Neural cell (in vitro differentiated cells): Measurements from ENCODE around the gene PCED1B. TPM values are rescaled to one million over a fixed set of nuclear protein-coding genes. Genes with fewer than 3 reads are reported as not detected.

Experiments used
- H2AFZ ChIP-seq: fragments of 200-600, 300-800 bp; sonication (generic), shearing (Covaris generic); 2 replicates; pipeline ENCODE4 v1.6.0; 2014; ENCODE audit warnings: low read depth, mild to moderate bottlenecking, antibody characterized with exemption, low read length, moderate library complexity
- H3F3A ChIP-seq: fragments of 200-600 bp; shearing (Covaris generic); 2 replicates; pipeline ENCODE4 v1.6.1; 2016; ENCODE audit warnings: mild to moderate bottlenecking, moderate library complexity, mixed read lengths, antibody characterized with exemption, low read length; ENCODE audit not compliant: insufficient read depth, poor library complexity, severe bottlenecking
- H3K27ac ChIP-seq: fragments of 200-600, 300-800 bp; sonication (generic), shearing (Covaris generic); 2 replicates; pipeline ENCODE4 v1.5.1; 2014; ENCODE audit warnings: mild to moderate bottlenecking, low read length, moderate library complexity
- H3K27me3 ChIP-seq: fragments of 300-800, 200-600 bp; sonication (generic), shearing (Covaris generic); 2 replicates; pipeline ENCODE4 v1.6.0; 2014; ENCODE audit warnings: mild to moderate bottlenecking, low read depth, low read length, moderate library complexity; ENCODE audit not compliant: insufficient read depth
- H3K36me3 ChIP-seq: fragments of 300-800, 200-600 bp; sonication (generic), shearing (Covaris generic); 2 replicates; pipeline ENCODE4 v1.5.1; 2014; ENCODE audit warnings: mild to moderate bottlenecking, antibody characterized with exemption, low read length, moderate library complexity; ENCODE audit not compliant: insufficient read depth
- H3K4me2 ChIP-seq: fragments of 300-800, 200-600 bp; sonication (generic), shearing (Covaris generic); 2 replicates; pipeline ENCODE4 v1.6.0; 2014; ENCODE audit warnings: mild to moderate bottlenecking, low read length
- H3K4me3 ChIP-seq: fragments of 300-800, 200-600 bp; sonication (generic), shearing (Covaris generic); 2 replicates; pipeline ENCODE4 v1.5.1; 2014; ENCODE audit warnings: mild to moderate bottlenecking, low read length, moderate library complexity
- H3K79me2 ChIP-seq: fragments of 200-600 bp; shearing (Covaris generic); replicated peaks from 2 replicates; pipeline ENCODE4 v1.6.0; 2014; ENCODE audit warnings: mild to moderate bottlenecking, low read length, moderate library complexity; ENCODE audit not compliant: insufficient read depth
- H3K9ac ChIP-seq: fragments of 300-800, 200-600 bp; sonication (generic), shearing (Covaris generic); 2 replicates; pipeline ENCODE4 v1.6.1; 2016; ENCODE audit warnings: mild to moderate bottlenecking, low read length, mixed read lengths
- H3K9me2 ChIP-seq: fragments of 200-600 bp; shearing (Covaris generic); 2 replicates; pipeline ENCODE4 v1.6.1; 2016; ENCODE audit warnings: mild to moderate bottlenecking, low read length, mixed read lengths; ENCODE audit not compliant: insufficient read depth
- H3K9me3 ChIP-seq: fragments of 200-600, 300-800 bp; sonication (generic), shearing (Covaris generic); 2 replicates; pipeline ENCODE4 v1.6.1; 2016; ENCODE audit warnings: mild to moderate bottlenecking, mixed run types, low read length, moderate library complexity, mixed read lengths
- H4K20me1 ChIP-seq: fragments of 200-600 bp; shearing (Covaris generic); 2 replicates; pipeline ENCODE4 v1.6.1; 2016; ENCODE audit warnings: mild to moderate bottlenecking, mixed run types; ENCODE audit not compliant: insufficient read depth
- CTCF ChIP-seq: fragments of 450-650 bp; IDR thresholded peaks from 2 replicates; pipeline ENCODE4 v1.5.1; 2014; ENCODE audit warnings: antibody characterized with exemption, mild to moderate bottlenecking, moderate library complexity; ENCODE audit not compliant: poor library complexity, severe bottlenecking
- EP300 ChIP-seq: fragments of 450-650 bp; conservative IDR thresholded peaks from 2 replicates; pipeline ENCODE4 v1.6.1; 2014; ENCODE audit warnings: antibody characterized with exemption, mild to moderate bottlenecking, moderate library complexity; ENCODE audit not compliant: poor library complexity, severe bottlenecking
- EZH2 ChIP-seq: fragments of 200-600, 300-800 bp; shearing (Covaris generic), sonication (generic); IDR thresholded peaks from 2 replicates; pipeline ENCODE4 v1.6.1; 2014; ENCODE audit warnings: antibody characterized with exemption, low read length, borderline replicate concordance, mild to moderate bottlenecking; ENCODE audit not compliant: insufficient read depth, poor library complexity, severe bottlenecking
- MXI1 ChIP-seq: fragments of 450-650 bp; conservative IDR thresholded peaks from 2 replicates; pipeline ENCODE4 v1.6.1; 2014; ENCODE audit warnings: antibody characterized with exemption, mild to moderate bottlenecking; ENCODE audit not compliant: poor library complexity, severe bottlenecking
- POLR2AphosphoS5 ChIP-seq: IDR thresholded peaks from 2 replicates; pipeline ENCODE4 v1.6.1; 2012
- RAD21 ChIP-seq: fragments of 450-650 bp; conservative IDR thresholded peaks from 2 replicates; pipeline ENCODE4 v1.6.1; 2014; ENCODE audit warnings: antibody characterized with exemption, mild to moderate bottlenecking, moderate library complexity
- SMC3 ChIP-seq: fragments of 450-650 bp; conservative IDR thresholded peaks from 2 replicates; pipeline ENCODE4 v1.6.1; 2014; ENCODE audit warnings: antibody characterized with exemption, mild to moderate bottlenecking, moderate library complexity; ENCODE audit not compliant: poor library complexity
- TAF1 ChIP-seq: IDR thresholded peaks from 2 replicates; pipeline ENCODE4 v1.6.1; 2012; ENCODE audit warnings: low read depth
- polyA plus RNA-seq: library from polyadenylated mRNA; depleted of rRNA; stranded (reverse); fragments of >200 nt; gene quantifications from 2 replicates; pipeline ENCODE4 v1.2.3, GENCODE V29; 2014
- TF ChIP-seq, protein P1 (sequence below): IDR thresholded peaks from 2 replicates; pipeline ENCODE4 v1.6.1; 2012; ENCODE audit warnings: borderline replicate concordance

Gene PCED1B
- polyA plus RNA-seq, 1 donor from 2014 or later, result not detected

- no peaks in the 10 kb centered on the region for H3K79me2 ChIP-seq
- no peaks in the 10 kb centered on the region for H4K20me1 ChIP-seq
- H3K4me2 ChIP-seq, result no peak overlapping the region
- no peak overlapping the region for H2AFZ ChIP-seq
- no peaks in the 10 kb centered on the region for H3K36me3 ChIP-seq
- no peak overlapping the region for H3K9ac ChIP-seq
- no peaks in the 10 kb centered on the region for H3K9me3 ChIP-seq
- H3K9me2 ChIP-seq, result no peaks in the 10 kb centered on the region
- H3F3A ChIP-seq, result no peaks in the 10 kb centered on the region
- no peak overlapping the region for H3K27ac ChIP-seq
- H3K27me3 ChIP-seq, result no peaks in the 10 kb centered on the region
- TF ChIP-seq, protein P1, sequence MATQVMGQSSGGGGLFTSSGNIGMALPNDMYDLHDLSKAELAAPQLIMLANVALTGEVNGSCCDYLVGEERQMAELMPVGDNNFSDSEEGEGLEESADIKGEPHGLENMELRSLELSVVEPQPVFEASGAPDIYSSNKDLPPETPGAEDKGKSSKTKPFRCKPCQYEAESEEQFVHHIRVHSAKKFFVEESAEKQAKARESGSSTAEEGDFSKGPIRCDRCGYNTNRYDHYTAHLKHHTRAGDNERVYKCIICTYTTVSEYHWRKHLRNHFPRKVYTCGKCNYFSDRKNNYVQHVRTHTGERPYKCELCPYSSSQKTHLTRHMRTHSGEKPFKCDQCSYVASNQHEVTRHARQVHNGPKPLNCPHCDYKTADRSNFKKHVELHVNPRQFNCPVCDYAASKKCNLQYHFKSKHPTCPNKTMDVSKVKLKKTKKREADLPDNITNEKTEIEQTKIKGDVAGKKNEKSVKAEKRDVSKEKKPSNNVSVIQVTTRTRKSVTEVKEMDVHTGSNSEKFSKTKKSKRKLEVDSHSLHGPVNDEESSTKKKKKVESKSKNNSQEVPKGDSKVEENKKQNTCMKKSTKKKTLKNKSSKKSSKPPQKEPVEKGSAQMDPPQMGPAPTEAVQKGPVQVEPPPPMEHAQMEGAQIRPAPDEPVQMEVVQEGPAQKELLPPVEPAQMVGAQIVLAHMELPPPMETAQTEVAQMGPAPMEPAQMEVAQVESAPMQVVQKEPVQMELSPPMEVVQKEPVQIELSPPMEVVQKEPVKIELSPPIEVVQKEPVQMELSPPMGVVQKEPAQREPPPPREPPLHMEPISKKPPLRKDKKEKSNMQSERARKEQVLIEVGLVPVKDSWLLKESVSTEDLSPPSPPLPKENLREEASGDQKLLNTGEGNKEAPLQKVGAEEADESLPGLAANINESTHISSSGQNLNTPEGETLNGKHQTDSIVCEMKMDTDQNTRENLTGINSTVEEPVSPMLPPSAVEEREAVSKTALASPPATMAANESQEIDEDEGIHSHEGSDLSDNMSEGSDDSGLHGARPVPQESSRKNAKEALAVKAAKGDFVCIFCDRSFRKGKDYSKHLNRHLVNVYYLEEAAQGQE, result no peak
- TF ChIP-seq EZH2, result no peak
- no peak for TF ChIP-seq MXI1
- TF ChIP-seq EP300, result no peak
- no peak for TF ChIP-seq POLR2AphosphoS5
- TF ChIP-seq RAD21, result no peak
- no peak for TF ChIP-seq SMC3
- no peak for TF ChIP-seq TAF1
- TF ChIP-seq CTCF, result no peak
- H3K4me3 ChIP-seq, result no peak overlapping the region
Measured at GRCh38 chr12:47111854-47112253, 32.4 kb downstream of the PCED1B start.

DNA sequence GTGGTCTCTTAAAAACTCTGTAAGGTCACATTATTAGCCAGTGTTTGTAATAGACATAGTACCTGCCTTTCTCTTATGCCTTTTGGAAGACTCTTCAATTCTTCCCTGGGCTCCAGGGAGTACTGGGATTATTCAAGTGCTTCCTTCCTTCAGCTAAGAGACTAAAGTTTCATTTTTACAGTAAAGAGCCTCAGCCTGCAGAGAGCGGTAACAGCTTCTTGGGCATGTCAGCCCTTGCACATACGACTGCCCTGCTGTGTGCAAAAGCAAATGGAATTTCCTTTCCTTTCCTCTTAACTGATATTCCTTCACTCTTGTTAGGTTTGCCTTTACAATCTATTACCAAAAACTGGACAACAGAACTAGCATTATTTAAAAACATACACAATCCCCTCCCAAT lies 33.3 kb downstream of the PCED1B start:
- no peaks in the 10 kb centered on the region for H3K9me3 ChIP-seq
- H3K36me3 ChIP-seq, result no peaks in the 10 kb centered on the region
- H4K20me1 ChIP-seq, result no peaks in the 10 kb centered on the region
- H2AFZ ChIP-seq, result no peak overlapping the region
- H3K4me2 ChIP-seq, result no peak overlapping the region
- H3K9ac ChIP-seq, result no peak overlapping the region
- H3K27ac ChIP-seq, result no peak overlapping the region
- no peaks in the 10 kb centered on the region for H3K27me3 ChIP-seq
- TF ChIP-seq RAD21 (no peak), SMC3 (no peak), EZH2 (no peak), CTCF (no peak), MXI1 (no peak), POLR2AphosphoS5 (no peak)
- H3F3A ChIP-seq, result no peaks in the 10 kb centered on the region
- no peaks in the 10 kb centered on the region for H3K79me2 ChIP-seq
- H3K9me2 ChIP-seq, result no peaks in the 10 kb centered on the region
- no peak overlapping the region for H3K4me3 ChIP-seq
